Endothelial cell (in vitro differentiated cells): ENCODE measurements around the gene GRAMD1B. TPM values are rescaled to one million over a fixed set of nuclear protein-coding genes. Genes with fewer than 3 reads are reported as not detected.
"Not testable (repeated sequence)": the region's sequence is repeated elsewhere in the genome, so short reads cannot be mapped to it uniquely, and the experiment has no call there.

Experiments
- DNase-seq: peaks from one replicate; pipeline ENCODE4 v3.0.0; 2021; ENCODE audit warnings: low spot score
- H3K27ac Mint-ChIP-seq: one replicate; pipeline ENCODE4 v1.8.0; 2021; ENCODE audit warnings: mixed read lengths, inconsistent platforms; ENCODE audit not compliant: unreplicated experiment
- H3K27me3 Mint-ChIP-seq: one replicate; pipeline ENCODE4 v1.8.0; 2021; ENCODE audit warnings: mild to moderate bottlenecking, moderate library complexity, mixed read lengths, inconsistent platforms; ENCODE audit not compliant: unreplicated experiment
- H3K36me3 Mint-ChIP-seq: one replicate; pipeline ENCODE4 v1.8.0; 2021; ENCODE audit warnings: mild to moderate bottlenecking, low read depth, mixed read lengths, inconsistent platforms; ENCODE audit not compliant: unreplicated experiment
- H3K4me1 Mint-ChIP-seq: one replicate; pipeline ENCODE4 v1.8.0; 2021; ENCODE audit warnings: mild to moderate bottlenecking, mixed read lengths, inconsistent platforms; ENCODE audit not compliant: unreplicated experiment
- H3K4me3 Mint-ChIP-seq: one replicate; pipeline ENCODE4 v1.8.0; 2021; ENCODE audit warnings: mild to moderate bottlenecking, mixed read lengths, inconsistent platforms; ENCODE audit not compliant: unreplicated experiment
- H3K9me3 Mint-ChIP-seq: one replicate; pipeline ENCODE4 v1.8.0; 2021; ENCODE audit warnings: mixed read lengths, inconsistent platforms; ENCODE audit not compliant: unreplicated experiment
- CTCF ChIP-seq: fragments of 200-600 bp; sonication (generic); IDR thresholded peaks from one replicate; pipeline ENCODE4 v1.5.0; 2021; ENCODE audit warnings: antibody characterized with exemption; ENCODE audit not compliant: unreplicated experiment
- total RNA-seq: library from RNA; stranded (reverse); fragmentation: NEBNext Ultra II Directional; extraction: Animal tissue kit (Norgen Biotek cat#: 25700); gene quantifications from one replicate; pipeline ENCODE4 v1.2.1, GENCODE V29; 2021; ENCODE audit not compliant: unreplicated experiment

Gene GRAMD1B
- total RNA-seq, 1 donor from 2014 or later, result 49.6 TPM

- no peak for DNase-seq
- H3K4me3 Mint-ChIP-seq, result no peak overlapping the region
- peak overlapping the region; percentile 81 for H3K27ac Mint-ChIP-seq
- peaks cover 2% of the 10 kb centered on the region for H3K27me3 Mint-ChIP-seq
- H3K9me3 Mint-ChIP-seq, result no peaks in the 10 kb centered on the region
- no peak for TF ChIP-seq CTCF
- peaks cover 6% of the 10 kb centered on the region for H3K36me3 Mint-ChIP-seq
- H3K4me1 Mint-ChIP-seq, result peaks cover 33% of the 10 kb centered on the region
Measured at GRCh38 chr11:123457187-123457770, 27.2 kb downstream of the GRAMD1B start.

DNA sequence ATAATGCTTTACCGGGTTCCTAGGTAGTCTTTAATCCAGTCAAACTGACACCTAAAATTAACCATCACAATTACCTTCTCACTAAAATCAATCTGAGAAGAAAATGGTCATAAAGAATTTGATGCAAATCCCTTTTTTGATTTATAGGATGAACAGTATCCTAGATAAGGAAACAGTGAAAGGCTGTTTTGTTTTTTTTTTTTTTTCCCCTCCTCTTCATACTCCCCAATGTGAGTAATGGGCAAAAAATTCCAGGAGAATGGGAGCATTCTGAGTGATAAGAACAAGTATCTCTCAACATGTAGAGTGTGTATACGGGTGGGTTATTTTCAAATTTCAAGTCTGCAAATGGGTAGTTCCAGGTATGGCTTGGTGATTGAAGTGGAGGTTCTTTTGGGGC, 28.4 kb downstream of the GRAMD1B start:
- Mint-ChIP-seq H3K9me3 (no peaks in the 10 kb centered on the region), H3K27ac (no peak overlapping the region)
- no peak for TF ChIP-seq CTCF

DNA sequence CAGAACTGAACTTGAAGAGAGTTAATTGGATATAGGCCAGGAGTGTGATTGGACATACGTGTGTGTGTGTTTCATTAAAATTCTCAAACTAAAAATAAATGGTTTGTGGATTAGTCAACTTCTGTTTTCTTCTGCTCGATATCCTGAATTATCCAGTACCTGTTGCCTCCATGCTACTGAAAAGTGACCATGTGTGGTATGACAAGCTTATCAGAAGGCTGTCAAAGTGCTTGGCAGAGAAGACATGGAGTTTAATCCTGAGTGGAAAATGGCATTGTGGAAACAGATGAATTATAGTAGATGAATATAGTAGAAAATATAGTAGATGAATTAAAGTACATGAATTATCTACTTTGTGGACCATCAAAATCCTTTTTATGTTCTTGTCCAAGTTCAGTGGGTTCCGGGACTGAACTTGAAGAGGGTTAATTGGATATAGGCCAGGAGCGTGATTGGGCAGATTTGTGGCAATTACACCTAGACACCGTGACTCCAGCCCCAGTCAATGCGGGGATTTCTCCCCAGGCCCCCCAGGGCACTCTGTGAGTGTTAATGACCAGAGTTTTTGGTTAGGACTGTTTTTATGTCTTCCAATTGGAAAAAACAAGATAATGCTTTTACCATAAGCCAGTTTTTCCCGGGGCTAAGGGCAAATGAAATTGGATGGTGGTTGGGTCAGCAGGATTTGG, 30.1 kb downstream of the GRAMD1B start:
- H3K9me3 Mint-ChIP-seq, result no peaks in the 10 kb centered on the region
- H3K4me3 Mint-ChIP-seq, result no peak overlapping the region
- peaks cover 17% of the 10 kb centered on the region for H3K36me3 Mint-ChIP-seq
- no peak for TF ChIP-seq CTCF
- H3K27me3 Mint-ChIP-seq, result peaks cover 6% of the 10 kb centered on the region
- H3K27ac Mint-ChIP-seq, result no peak overlapping the region
- peaks cover 27% of the 10 kb centered on the region for H3K4me1 Mint-ChIP-seq
- DNase-seq, result no peak

More for the DNA sequence above, 28.4 kb downstream of the GRAMD1B start:
- Mint-ChIP-seq H3K4me3 (no peak overlapping the region), H3K36me3 (peaks cover 8% of the 10 kb centered on the region), H3K4me1 (peaks cover 30% of the 10 kb centered on the region), H3K27me3 (peaks cover 2% of the 10 kb centered on the region)
- no peak for DNase-seq

DNA sequence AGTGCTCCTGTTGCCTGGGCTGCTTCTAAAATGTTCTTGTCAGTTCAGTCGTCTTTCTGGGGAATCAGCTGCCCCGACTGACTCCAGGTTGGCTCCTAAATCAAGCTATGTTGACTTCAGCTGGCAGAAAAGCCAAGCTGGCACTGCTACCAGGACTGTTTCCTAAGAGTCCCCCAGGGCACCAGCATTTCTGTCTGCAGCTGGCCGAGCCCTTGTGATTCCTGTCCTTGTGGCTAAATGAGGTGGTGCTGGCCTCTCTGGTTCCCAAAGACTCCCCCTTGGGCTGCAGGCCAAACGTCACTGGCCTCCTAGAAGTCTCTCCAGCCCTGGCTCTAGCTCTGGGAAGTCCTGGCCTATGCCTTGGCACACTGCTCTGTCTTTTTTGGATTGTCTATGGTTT, 31.1 kb downstream of the GRAMD1B start:
- TF ChIP-seq CTCF, result no peak
- Mint-ChIP-seq H3K36me3 (peaks cover 17% of the 10 kb centered on the region), H3K9me3 (no peaks in the 10 kb centered on the region), H3K4me1 (peaks cover 29% of the 10 kb centered on the region), H3K27me3 (peaks cover 8% of the 10 kb centered on the region), H3K27ac (no peak overlapping the region), H3K4me3 (no peak overlapping the region)
- no peak for DNase-seq

- Mint-ChIP-seq H3K36me3 (peaks cover 21% of the 10 kb centered on the region), H3K4me1 (peaks cover 35% of the 10 kb centered on the region)
- H3K9me3 Mint-ChIP-seq, H3K27ac Mint-ChIP-seq, DNase-seq, H3K4me3 Mint-ChIP-seq, H3K27me3 Mint-ChIP-seq: not testable (repeated sequence)
Measured at GRCh38 chr11:123465667-123466066, 35.6 kb downstream of the GRAMD1B start.

GRCh38 chr11:123466172-123466571, 36.1 kb downstream of the GRAMD1B start:
- H3K4me3 Mint-ChIP-seq, H3K27me3 Mint-ChIP-seq, DNase-seq, H3K9me3 Mint-ChIP-seq: not testable (repeated sequence)
- Mint-ChIP-seq H3K27ac (peak overlapping the region; percentile 80), H3K4me1 (peaks cover 35% of the 10 kb centered on the region), H3K36me3 (peaks cover 21% of the 10 kb centered on the region)
